K562 (cell line): ENCODE results near the gene RHBDL3. TPM values are rescaled to one million over a fixed set of nuclear protein-coding genes. Genes with fewer than 3 reads are reported as not detected.

Experiments used
- BRF1 ChIP-seq: IDR thresholded peaks from 3 replicates; pipeline ENCODE4 v1.6.1; 2011; ENCODE audit warnings: borderline replicate concordance, mild to moderate bottlenecking; ENCODE audit not compliant: insufficient read length; ENCODE audit errors: extremely low read depth
- CBX2 ChIP-seq: fragments of 200-600 bp; sonication (generic); IDR thresholded peaks from one replicate; pipeline ENCODE4 v1.6.1; 2012; ENCODE audit warnings: mild to moderate bottlenecking, low read length, inconsistent platforms; ENCODE audit not compliant: insufficient read depth, poor library complexity, severe bottlenecking
- CTBP1 ChIP-seq: fragments of 450-650 bp; IDR thresholded peaks from 2 replicates; pipeline ENCODE4 v1.6.1; 2016; ENCODE audit warnings: borderline replicate concordance
- DDX20 ChIP-seq: fragments of 450-650 bp; IDR thresholded peaks from 2 replicates; pipeline ENCODE4 v1.6.1; 2016; ENCODE audit warnings: missing genetic modification characterization, low read depth, mild to moderate bottlenecking, missing compliant biosample characterization, moderate library complexity
- FOS ChIP-seq: IDR thresholded peaks from 3 replicates; pipeline ENCODE4 v1.6.1; 2011; ENCODE audit not compliant: insufficient read length; ENCODE audit errors: extremely low read depth
- NCOA6 ChIP-seq: fragments of 450-650 bp; IDR thresholded peaks from 2 replicates; pipeline ENCODE4 v1.6.1; 2017; ENCODE audit warnings: mild to moderate bottlenecking
- PHB2 ChIP-seq: fragments of 450-650 bp; IDR thresholded peaks from 2 replicates; pipeline ENCODE4 v1.6.1; 2017; ENCODE audit warnings: low read depth
- RAD21 ChIP-seq, 2 experiments: fragments of 250-450 bp in 1 of 2; fragments of 450-650 bp in 1 of 2; sonication (Bioruptor Pico) in 1 of 2; formaldehyde crosslinking in 1 of 2; IDR thresholded peaks in 1 of 2; conservative IDR thresholded peaks in 1 of 2; 2 replicates each; pipeline versions ENCODE4 v1.4.0 to v1.8.0; 2020 to 2022; ENCODE audit warnings: mild to moderate bottlenecking in 2 of 2, moderate library complexity in 1 of 2
- RB1 ChIP-seq: fragments of 450-650 bp; IDR thresholded peaks from 2 replicates; pipeline ENCODE4 v1.6.1; 2017; ENCODE audit warnings: low read depth, mild to moderate bottlenecking
- RCOR1 ChIP-seq, 2 experiments: IDR thresholded peaks; 2 replicates each; pipeline ENCODE4 v1.6.1; 2012; ENCODE audit warnings: low read depth in 2 of 2, low read length in 2 of 2, borderline replicate concordance in 1 of 2, improper control_type of control experiment in 1 of 2
- SMARCA4 ChIP-seq: fragments of 450-650 bp; IDR thresholded peaks from 2 replicates; pipeline ENCODE4 v1.6.1; 2016
- SMARCA5 ChIP-seq: fragments of 450-650 bp; IDR thresholded peaks from 2 replicates; pipeline ENCODE4 v1.6.1; 2016
- SNIP1 ChIP-seq: fragments of 450-650 bp; IDR thresholded peaks from 2 replicates; pipeline ENCODE4 v1.7.1; 2017; ENCODE audit warnings: low read depth, mild to moderate bottlenecking
- SUPT5H ChIP-seq: fragments of 450-650 bp; IDR thresholded peaks from 2 replicates; pipeline ENCODE4 v1.6.1; 2016
- TCF7 ChIP-seq: sonication (generic); IDR thresholded peaks from 2 replicates; pipeline ENCODE4 v1.6.1; 2016; ENCODE audit warnings: antibody characterized with exemption, borderline replicate concordance
- YBX1 ChIP-seq: fragments of 450-650 bp; IDR thresholded peaks from 2 replicates; pipeline ENCODE4 v1.7.1; 2016; ENCODE audit warnings: mild to moderate bottlenecking
- ZNF583 ChIP-seq: fragments of 250-450 bp; sonication (Bioruptor Pico); IDR thresholded peaks from 2 replicates; pipeline ENCODE4 v1.4.0; 2020
- ZNF695 ChIP-seq: fragments of 450-650 bp; formaldehyde crosslinking; IDR thresholded peaks from 2 replicates; pipeline ENCODE4 v1.4.0; 2020; ENCODE audit warnings: mild to moderate bottlenecking, moderate library complexity
- ZZZ3 ChIP-seq: fragments of 450-650 bp; IDR thresholded peaks from 2 replicates; pipeline ENCODE4 v1.6.1; 2016; ENCODE audit warnings: antibody characterized with exemption, mild to moderate bottlenecking, moderate library complexity
- polyA plus RNA-seq, 8 experiments: library from polyadenylated mRNA; depleted of rRNA in 4 of 8; stranded (reverse) in 5 of 8; unstranded in 3 of 8; fragments of >200 nt; fragmentation: Nextera tagmentation in 2 of 8; fragmentation: Illumina TruSeq in 1 of 8; extraction: Ambion mirVana in 2 of 8; extraction: Trizol in 1 of 8; gene quantifications; 2 replicates each; pipeline versions ENCODE4 v1.2.1 to v1.2.3, GENCODE V29; 2011 to 2014; ENCODE audit warnings: inconsistent platforms in 1 of 8, missing spikeins in 1 of 8
- total RNA-seq, 7 experiments: library from RNA; depleted of rRNA in 6 of 7; stranded (reverse); fragments of >200 nt in 6 of 7; fragmentation: Illumina TruSeq in 2 of 7; extraction: Trizol in 2 of 7; gene quantifications; 2 replicates each; pipeline versions ENCODE4 v1.2.1 to v1.2.3, GENCODE V29; 2011 to 2021; ENCODE audit warnings: low replicate concordance in 1 of 7
- TF ChIP-seq, protein P1 (sequence below): fragments of 200-800 bp; sonication (Bioruptor generic); IDR thresholded peaks from 2 replicates; pipeline ENCODE4 v1.6.1; 2016; ENCODE audit warnings: missing genetic modification characterization, missing compliant biosample characterization
- TF ChIP-seq, protein P2 (sequence below): fragments of 450-650 bp; formaldehyde crosslinking; IDR thresholded peaks from 2 replicates; pipeline ENCODE4 v1.4.0; 2020; ENCODE audit warnings: mild to moderate bottlenecking, mixed read lengths
- TF ChIP-seq, protein P3 (sequence below): fragments of 250-450 bp; sonication (Bioruptor Pico); IDR thresholded peaks from 2 replicates; pipeline ENCODE4 v1.8.0; 2022; ENCODE audit warnings: moderate library complexity, mild to moderate bottlenecking, inconsistent platforms

RHBDL3 gene
- total and polyA plus RNA-seq, 9 of the 15 experiments (the other 6 are each of a cell fraction or from before 2014, with no cell fraction given) = 0.06 to 0.31 (median 0.09) TPM; not detected in 4

DNA sequence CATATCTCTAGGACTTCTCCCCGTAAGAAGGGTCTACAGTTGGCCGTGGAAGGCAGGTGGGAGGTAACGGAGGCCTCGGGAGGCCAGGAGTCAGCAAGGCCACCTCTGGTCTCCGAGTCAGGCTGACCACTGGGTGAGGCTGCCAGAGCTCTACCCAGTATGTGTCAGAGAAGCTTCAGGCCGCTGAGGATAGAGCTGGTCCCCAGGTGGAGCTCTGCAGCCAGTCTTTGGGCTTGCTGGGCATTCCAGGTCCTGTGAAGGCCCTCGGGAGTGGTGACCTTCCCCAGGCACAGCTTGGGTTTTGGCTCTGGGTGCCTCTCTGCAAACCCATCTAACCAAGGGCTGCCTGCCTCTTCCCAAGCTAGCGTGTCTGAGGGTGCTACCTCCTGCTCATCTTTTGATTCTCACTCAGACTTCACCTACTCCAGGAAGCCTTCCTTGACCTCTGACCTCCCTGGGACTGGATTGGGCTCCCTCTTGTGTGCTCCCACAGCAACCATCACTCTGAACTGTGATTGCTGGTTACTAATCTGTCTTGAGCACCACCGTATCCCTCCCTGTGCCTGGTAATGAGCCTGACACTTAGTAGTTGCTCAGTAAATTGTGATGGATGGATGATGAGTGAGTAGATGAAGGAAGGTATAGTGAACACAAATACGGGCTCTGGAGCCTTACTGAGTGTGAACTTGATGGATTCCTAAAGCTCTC lies 22.3 kb downstream of the RHBDL3 start (continued):
- TF ChIP-seq, protein P1, sequence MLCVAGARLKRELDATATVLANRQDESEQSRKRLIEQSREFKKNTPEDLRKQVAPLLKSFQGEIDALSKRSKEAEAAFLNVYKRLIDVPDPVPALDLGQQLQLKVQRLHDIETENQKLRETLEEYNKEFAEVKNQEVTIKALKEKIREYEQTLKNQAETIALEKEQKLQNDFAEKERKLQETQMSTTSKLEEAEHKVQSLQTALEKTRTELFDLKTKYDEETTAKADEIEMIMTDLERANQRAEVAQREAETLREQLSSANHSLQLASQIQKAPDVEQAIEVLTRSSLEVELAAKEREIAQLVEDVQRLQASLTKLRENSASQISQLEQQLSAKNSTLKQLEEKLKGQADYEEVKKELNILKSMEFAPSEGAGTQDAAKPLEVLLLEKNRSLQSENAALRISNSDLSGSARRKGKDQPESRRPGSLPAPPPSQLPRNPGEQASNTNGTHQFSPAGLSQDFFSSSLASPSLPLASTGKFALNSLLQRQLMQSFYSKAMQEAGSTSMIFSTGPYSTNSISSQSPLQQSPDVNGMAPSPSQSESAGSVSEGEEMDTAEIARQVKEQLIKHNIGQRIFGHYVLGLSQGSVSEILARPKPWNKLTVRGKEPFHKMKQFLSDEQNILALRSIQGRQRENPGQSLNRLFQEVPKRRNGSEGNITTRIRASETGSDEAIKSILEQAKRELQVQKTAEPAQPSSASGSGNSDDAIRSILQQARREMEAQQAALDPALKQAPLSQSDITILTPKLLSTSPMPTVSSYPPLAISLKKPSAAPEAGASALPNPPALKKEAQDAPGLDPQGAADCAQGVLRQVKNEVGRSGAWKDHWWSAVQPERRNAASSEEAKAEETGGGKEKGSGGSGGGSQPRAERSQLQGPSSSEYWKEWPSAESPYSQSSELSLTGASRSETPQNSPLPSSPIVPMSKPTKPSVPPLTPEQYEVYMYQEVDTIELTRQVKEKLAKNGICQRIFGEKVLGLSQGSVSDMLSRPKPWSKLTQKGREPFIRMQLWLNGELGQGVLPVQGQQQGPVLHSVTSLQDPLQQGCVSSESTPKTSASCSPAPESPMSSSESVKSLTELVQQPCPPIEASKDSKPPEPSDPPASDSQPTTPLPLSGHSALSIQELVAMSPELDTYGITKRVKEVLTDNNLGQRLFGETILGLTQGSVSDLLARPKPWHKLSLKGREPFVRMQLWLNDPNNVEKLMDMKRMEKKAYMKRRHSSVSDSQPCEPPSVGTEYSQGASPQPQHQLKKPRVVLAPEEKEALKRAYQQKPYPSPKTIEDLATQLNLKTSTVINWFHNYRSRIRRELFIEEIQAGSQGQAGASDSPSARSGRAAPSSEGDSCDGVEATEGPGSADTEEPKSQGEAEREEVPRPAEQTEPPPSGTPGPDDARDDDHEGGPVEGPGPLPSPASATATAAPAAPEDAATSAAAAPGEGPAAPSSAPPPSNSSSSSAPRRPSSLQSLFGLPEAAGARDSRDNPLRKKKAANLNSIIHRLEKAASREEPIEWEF (CRISPR knock-in tag) = no peak
- TF ChIP-seq NCOA6 = no peak
- TF ChIP-seq RAD21 (CRISPR knock-in tag; conservative IDR thresholded peaks at IDR 0.05 in 1 of 2, IDR thresholded peaks at IDR 0.05 in 1 of 2) = 0 out of 4 replicates have a peak, but pooled peaks of 1 of the 2 experiments have one; percentile 6
- peak; percentile 70; the same call in 1 of the 2 replicates for TF ChIP-seq SMARCA5
- no peak for TF ChIP-seq TCF7
- no peak for TF ChIP-seq ZNF583
- no peak for TF ChIP-seq PHB2
- no peak for TF ChIP-seq CBX2
- TF ChIP-seq SNIP1 = no peak
- no peak for TF ChIP-seq CTBP1
- no peak for TF ChIP-seq SMARCA4
- TF ChIP-seq, protein P2, sequence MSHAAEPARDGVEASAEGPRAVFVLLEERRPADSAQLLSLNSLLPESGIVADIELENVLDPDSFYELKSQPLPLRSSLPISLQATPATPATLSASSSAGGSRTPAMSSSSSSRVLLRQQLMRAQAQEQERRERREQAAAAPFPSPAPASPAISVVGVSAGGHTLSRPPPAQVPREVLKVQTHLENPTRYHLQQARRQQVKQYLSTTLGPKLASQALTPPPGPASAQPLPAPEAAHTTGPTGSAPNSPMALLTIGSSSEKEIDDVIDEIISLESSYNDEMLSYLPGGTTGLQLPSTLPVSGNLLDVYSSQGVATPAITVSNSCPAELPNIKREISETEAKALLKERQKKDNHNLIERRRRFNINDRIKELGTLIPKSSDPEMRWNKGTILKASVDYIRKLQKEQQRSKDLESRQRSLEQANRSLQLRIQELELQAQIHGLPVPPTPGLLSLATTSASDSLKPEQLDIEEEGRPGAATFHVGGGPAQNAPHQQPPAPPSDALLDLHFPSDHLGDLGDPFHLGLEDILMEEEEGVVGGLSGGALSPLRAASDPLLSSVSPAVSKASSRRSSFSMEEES (CRISPR knock-in tag) = no peak
- TF ChIP-seq BRF1 = no peak
- no peak for TF ChIP-seq YBX1
- no peak for TF ChIP-seq ZZZ3
- TF ChIP-seq DDX20 (tag) = no peak
- no peak for TF ChIP-seq ZNF695 (CRISPR knock-in tag)
- no peak for TF ChIP-seq SUPT5H
- TF ChIP-seq, protein P3, sequence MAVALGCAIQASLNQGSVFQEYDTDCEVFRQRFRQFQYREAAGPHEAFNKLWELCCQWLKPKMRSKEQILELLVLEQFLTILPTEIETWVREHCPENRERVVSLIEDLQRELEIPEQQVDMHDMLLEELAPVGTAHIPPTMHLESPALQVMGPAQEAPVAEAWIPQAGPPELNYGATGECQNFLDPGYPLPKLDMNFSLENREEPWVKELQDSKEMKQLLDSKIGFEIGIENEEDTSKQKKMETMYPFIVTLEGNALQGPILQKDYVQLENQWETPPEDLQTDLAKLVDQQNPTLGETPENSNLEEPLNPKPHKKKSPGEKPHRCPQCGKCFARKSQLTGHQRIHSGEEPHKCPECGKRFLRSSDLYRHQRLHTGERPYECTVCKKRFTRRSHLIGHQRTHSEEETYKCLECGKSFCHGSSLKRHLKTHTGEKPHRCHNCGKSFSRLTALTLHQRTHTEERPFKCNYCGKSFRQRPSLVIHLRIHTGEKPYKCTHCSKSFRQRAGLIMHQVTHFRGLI (CRISPR knock-in tag) = no peak
- TF ChIP-seq RCOR1 (IDR thresholded peaks at IDR 0.05; ENCODE audit: borderline replicate concordance in 1 of 2, low read depth in 2 of 2, low read length in 2 of 2) = peak in 1 of 2 experiments; percentile 3; a peak in 1 of 4 replicates
- TF ChIP-seq FOS = no peak
- no peak for TF ChIP-seq RB1
